Measurements from ENCODE around the gene ANKRD11.
"Not testable (repeated sequence)": the region's sequence is repeated elsewhere in the genome, so short reads cannot be mapped to it uniquely, and the experiment has no call there.

Gene ANKRD11

GRCh38 chr16:89364606-89365005, 125.8 kb downstream of the ANKRD11 start:
- peaks cover 13% of the 10 kb centered on the region for H3K79me1 ChIP-seq (replicated peaks; ENCODE audit: low read length, poor library complexity, severe bottlenecking)
- H2BK15ac ChIP-seq (ENCODE audit: low read depth, poor library complexity, severe bottlenecking), result no peak overlapping the region
- no peak overlapping the region for H3K4ac ChIP-seq (ENCODE audit: low read depth in 1 of 2, low read length in 2 of 2)
- H4K91ac ChIP-seq (ENCODE audit: low read length), result no peak overlapping the region
- no peak overlapping the region for H3K4me2 ChIP-seq (ENCODE audit: low read length, poor library complexity, severe bottlenecking)
- H3K4me1 ChIP-seq (ENCODE audit: control insufficient read depth, insufficient read depth, low read depth, low read length), result peaks cover 59% of the 10 kb centered on the region
- H3K18ac ChIP-seq (ENCODE audit: low read depth in 1 of 2, low read length in 2 of 2), result no peak overlapping the region
- no peak overlapping the region for H2AFZ ChIP-seq (ENCODE audit: low read depth, low read length)
- H3K9ac ChIP-seq (ENCODE audit: low read length), result peak overlapping the region; percentile 31
- no peaks in the 10 kb centered on the region for H3K9me3 ChIP-seq (ENCODE audit: control insufficient read depth, low read length)
- peak; percentile 50 for DNase-seq
- H4K8ac ChIP-seq (ENCODE audit: low read length), result no peak overlapping the region
- no peak overlapping the region for H3K14ac ChIP-seq (ENCODE audit: low read length in 2 of 2)
- H3K36me3 ChIP-seq (ENCODE audit: control insufficient read depth in 1 of 2, insufficient read depth in 2 of 2, low read depth in 1 of 2, low read length in 2 of 2), result peaks cover 3 to 15% of the 10 kb centered on the region in 2 experiments
- no peak overlapping the region for H3K27ac ChIP-seq (ENCODE audit: low read length, poor library complexity, severe bottlenecking)
- no peak overlapping the region for H3K4me3 ChIP-seq (ENCODE audit: insufficient read depth in 1 of 2, low read depth in 1 of 2, low read length in 2 of 2)
- 72% methylated on average over 7 of the region's 8 CpGs for WGBS
- no peak overlapping the region for H2BK5ac ChIP-seq (ENCODE audit: low read depth, low read length, poor library complexity, severe bottlenecking)
- H2BK120ac ChIP-seq (ENCODE audit: low read depth, low read length), result no peak overlapping the region
- no peak overlapping the region for H2AK5ac ChIP-seq (ENCODE audit: low read length, severe bottlenecking)
- H3K23ac ChIP-seq (ENCODE audit: low read length in 2 of 2), result no peak overlapping the region
- no peak overlapping the region for H2BK12ac ChIP-seq (ENCODE audit: low read length in 2 of 2)
- H3K27me3 ChIP-seq (ENCODE audit: control insufficient read depth in 1 of 2, insufficient read depth in 1 of 2, low read length in 2 of 2), result no peaks in the 10 kb centered on the region

- no peak overlapping the region for H3K4ac ChIP-seq (ENCODE audit: low read depth in 1 of 2, low read length in 2 of 2)
- no peak overlapping the region for H2BK12ac ChIP-seq (ENCODE audit: low read length in 2 of 2)
- H3K18ac ChIP-seq (ENCODE audit: low read depth in 1 of 2, low read length in 2 of 2), result peak overlapping the region in 1 of 2 experiments; percentile 54
- 42% methylated on average over 10 of the region's 12 CpGs for WGBS
- no peak overlapping the region for H3K4me3 ChIP-seq (ENCODE audit: insufficient read depth in 1 of 2, low read depth in 1 of 2, low read length in 2 of 2)
- no peak overlapping the region for H4K91ac ChIP-seq (ENCODE audit: low read length)
- H3K4me2 ChIP-seq (ENCODE audit: low read length, poor library complexity, severe bottlenecking), result no peak overlapping the region
- no peaks in the 10 kb centered on the region for H3K9me3 ChIP-seq (ENCODE audit: control insufficient read depth, low read length)
- no peak overlapping the region for H2BK15ac ChIP-seq (ENCODE audit: low read depth, poor library complexity, severe bottlenecking)
- H2AK5ac ChIP-seq (ENCODE audit: low read length, severe bottlenecking), result no peak overlapping the region
- H3K23ac ChIP-seq (ENCODE audit: low read length in 2 of 2), result peak overlapping the region in 1 of 2 experiments; percentile 73
- H3K14ac ChIP-seq (ENCODE audit: low read length in 2 of 2), result peak overlapping the region in 1 of 2 experiments; percentile 35
- no peak overlapping the region for H4K8ac ChIP-seq (ENCODE audit: low read length)
- peaks cover 56% of the 10 kb centered on the region for H3K4me1 ChIP-seq (ENCODE audit: control insufficient read depth, insufficient read depth, low read depth, low read length)
- H3K27ac ChIP-seq (ENCODE audit: low read length, poor library complexity, severe bottlenecking), result peak overlapping the region; percentile 31
- peak; percentile 89 for DNase-seq
- H2BK120ac ChIP-seq (ENCODE audit: low read depth, low read length), result no peak overlapping the region
- peaks cover 3 to 15% of the 10 kb centered on the region in 2 experiments for H3K36me3 ChIP-seq (ENCODE audit: control insufficient read depth in 1 of 2, insufficient read depth in 2 of 2, low read depth in 1 of 2, low read length in 2 of 2)
- no peak overlapping the region for H2BK5ac ChIP-seq (ENCODE audit: low read depth, low read length, poor library complexity, severe bottlenecking)
- H3K79me1 ChIP-seq (replicated peaks; ENCODE audit: low read length, poor library complexity, severe bottlenecking), result peaks cover 13% of the 10 kb centered on the region
- no peak overlapping the region for H2AFZ ChIP-seq (ENCODE audit: low read depth, low read length)
- no peaks in the 10 kb centered on the region for H3K27me3 ChIP-seq (ENCODE audit: control insufficient read depth in 1 of 2, insufficient read depth in 1 of 2, low read length in 2 of 2)
- peak overlapping the region; percentile 31 for H3K9ac ChIP-seq (ENCODE audit: low read length)
Observed at GRCh38 chr16:89363621-89364393, 126.6 kb downstream of the ANKRD11 start.

GRCh38 chr16:89362540-89363223, 127.7 kb downstream of the ANKRD11 start:
- H3K23ac ChIP-seq (ENCODE audit: low read length in 2 of 2); H3K27me3 ChIP-seq (ENCODE audit: control insufficient read depth in 1 of 2, insufficient read depth in 1 of 2, low read length in 2 of 2); H2AK5ac ChIP-seq (ENCODE audit: low read length, severe bottlenecking); H3K4me3 ChIP-seq (ENCODE audit: insufficient read depth in 1 of 2, low read depth in 1 of 2, low read length in 2 of 2); H2BK120ac ChIP-seq (ENCODE audit: low read depth, low read length); H2BK12ac ChIP-seq (ENCODE audit: low read length in 2 of 2); H2AFZ ChIP-seq (ENCODE audit: low read depth, low read length); H3K9me3 ChIP-seq (ENCODE audit: control insufficient read depth, low read length); H3K27ac ChIP-seq (ENCODE audit: low read length, poor library complexity, severe bottlenecking); H4K8ac ChIP-seq (ENCODE audit: low read length); H3K4ac ChIP-seq (ENCODE audit: low read depth in 1 of 2, low read length in 2 of 2); H3K18ac ChIP-seq (ENCODE audit: low read depth in 1 of 2, low read length in 2 of 2); H3K14ac ChIP-seq (ENCODE audit: low read length in 2 of 2); H3K4me2 ChIP-seq (ENCODE audit: low read length, poor library complexity, severe bottlenecking); H4K91ac ChIP-seq (ENCODE audit: low read length); H2BK5ac ChIP-seq (ENCODE audit: low read depth, low read length, poor library complexity, severe bottlenecking); H3K9ac ChIP-seq (ENCODE audit: low read length); DNase-seq; H2BK15ac ChIP-seq (ENCODE audit: low read depth, poor library complexity, severe bottlenecking): not testable (repeated sequence)
- 90% methylated on average over 6 of the region's 14 CpGs for WGBS
- peaks cover 16% of the 10 kb centered on the region for H3K79me1 ChIP-seq (replicated peaks; ENCODE audit: low read length, poor library complexity, severe bottlenecking)
- H3K4me1 ChIP-seq (ENCODE audit: control insufficient read depth, insufficient read depth, low read depth, low read length), result peaks cover 55% of the 10 kb centered on the region
- peaks cover 6 to 15% of the 10 kb centered on the region in 2 experiments for H3K36me3 ChIP-seq (ENCODE audit: control insufficient read depth in 1 of 2, insufficient read depth in 2 of 2, low read depth in 1 of 2, low read length in 2 of 2)

All from mesenchymal stem cell (in vitro differentiated cells and primary cell).